ENCODE measurements around the gene PEX14.

The PEX14 gene

DNA sequence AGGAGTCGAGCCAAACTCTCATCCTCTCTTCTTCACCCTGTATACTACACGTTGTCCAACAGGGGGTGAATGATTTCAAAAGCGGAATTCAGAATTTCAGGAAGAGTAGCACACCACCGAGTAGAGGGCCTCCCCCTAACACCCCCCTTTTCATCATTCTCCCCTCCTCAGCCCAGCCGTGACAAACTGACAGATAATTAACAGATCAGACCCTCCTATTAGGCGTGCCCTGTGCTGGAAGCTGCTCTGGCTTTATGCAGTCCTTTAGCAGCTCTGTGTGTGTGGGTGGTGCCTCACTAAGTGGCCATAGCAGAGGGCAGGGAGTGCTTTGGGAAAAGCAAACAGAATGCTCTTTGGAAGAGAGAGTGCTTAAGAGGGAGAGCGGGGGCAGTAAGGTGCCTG is 44.3 kb downstream of the PEX14 start:
- no peak for DNase-seq (ENCODE audit: low spot score)

DNA sequence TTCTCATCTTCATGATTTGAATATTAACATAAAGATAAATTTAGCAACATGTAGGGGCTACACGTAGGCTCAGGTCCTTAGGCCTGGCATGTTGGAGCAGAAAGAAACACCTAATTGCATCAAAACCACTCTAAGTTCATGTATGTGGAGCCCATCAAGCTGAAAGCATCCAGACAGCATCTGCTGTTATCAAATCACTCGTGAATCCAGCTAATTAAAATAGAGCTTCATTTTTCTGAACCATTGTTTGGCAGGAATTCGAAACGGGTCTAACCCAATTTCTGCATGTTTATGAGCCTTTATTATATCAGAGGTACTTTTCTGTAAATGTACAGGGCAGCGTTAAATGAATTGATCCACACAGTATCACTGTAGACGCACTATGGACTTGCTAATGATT is 45.7 kb downstream of the PEX14 start:
- DNase-seq (ENCODE audit: low spot score) = no peak

DNA sequence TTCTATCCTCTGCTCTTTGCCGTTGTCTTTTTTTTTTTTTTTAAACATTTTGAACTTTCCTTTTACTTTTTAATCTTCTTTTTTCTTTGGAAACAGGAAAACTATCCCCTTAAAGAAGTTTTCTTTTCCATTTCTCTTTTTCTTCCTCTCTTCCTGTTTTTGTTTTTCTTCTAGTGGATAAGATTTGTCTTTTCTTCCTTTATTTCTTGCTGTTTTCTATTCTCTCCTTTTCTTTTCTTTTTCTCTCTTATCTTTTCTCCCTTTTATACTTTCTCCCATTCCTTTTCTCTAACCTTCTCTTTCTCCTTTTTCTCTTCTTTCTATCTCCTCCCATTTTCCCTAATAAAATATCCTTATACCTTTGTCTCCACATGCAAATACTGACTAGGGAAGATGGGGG is 46.2 kb downstream of the PEX14 start:
- DNase-seq (ENCODE audit: low spot score) = no peak

GRCh38 chr1:10521537-10522157 is 46.9 kb downstream of the PEX14 start:
- no peak for DNase-seq (ENCODE audit: low spot score)

DNA sequence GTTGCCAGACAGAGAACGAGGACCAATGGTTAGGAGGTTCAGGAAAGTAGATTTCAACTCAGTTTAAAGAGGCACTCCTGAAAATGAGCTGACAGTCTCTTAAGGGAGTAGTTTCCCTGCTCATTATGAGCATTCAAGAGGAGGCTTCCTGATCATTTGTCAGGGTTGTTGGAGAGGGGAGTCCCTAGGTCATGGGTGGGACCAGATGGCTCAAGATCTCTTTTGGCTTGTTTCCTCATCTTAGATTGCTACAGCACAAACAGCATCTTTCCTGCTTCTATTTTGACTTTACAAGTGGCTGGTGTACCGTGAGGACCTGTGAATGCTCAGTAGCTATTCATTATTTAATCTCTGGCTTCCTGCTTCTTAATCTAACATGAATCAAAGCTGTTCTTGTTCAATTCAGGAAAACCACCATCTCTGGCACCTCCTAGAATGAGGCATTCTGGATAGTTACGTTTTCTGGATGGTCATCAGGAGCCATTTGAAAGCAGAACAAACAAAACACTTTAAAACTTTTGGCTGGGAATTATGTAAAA is 47.6 kb downstream of the PEX14 start:
- no peak for DNase-seq (ENCODE audit: low spot score)

DNA sequence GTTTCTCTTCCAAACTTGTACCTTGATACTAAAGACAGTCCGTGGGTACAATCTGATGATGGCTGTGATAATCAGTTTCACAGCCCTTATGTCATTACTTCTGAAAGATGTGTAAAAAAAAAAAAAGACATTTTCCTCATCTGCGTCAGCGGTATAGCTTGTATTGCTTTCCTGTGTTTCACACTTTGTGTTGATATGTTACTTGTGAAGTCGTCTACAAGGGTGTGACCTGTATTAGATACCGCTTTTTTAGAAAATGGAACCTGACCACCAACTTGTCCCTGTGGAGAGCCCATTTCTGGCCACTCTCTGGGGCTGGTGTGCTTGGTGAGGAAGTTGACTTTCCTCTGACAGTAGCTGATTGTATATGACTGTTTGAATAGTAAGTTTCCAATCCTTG is 50.5 kb downstream of the PEX14 start:
- DNase-seq (ENCODE audit: low spot score) = no peak

GRCh38 chr1:10528066-10529014 is 53.6 kb downstream of the PEX14 start:
- no peak for DNase-seq (ENCODE audit: low spot score)

- no peak for DNase-seq (ENCODE audit: low spot score)
These were observed 54.3 kb downstream of the PEX14 start for GRCh38 chr1:10529091-10529490.

DNA sequence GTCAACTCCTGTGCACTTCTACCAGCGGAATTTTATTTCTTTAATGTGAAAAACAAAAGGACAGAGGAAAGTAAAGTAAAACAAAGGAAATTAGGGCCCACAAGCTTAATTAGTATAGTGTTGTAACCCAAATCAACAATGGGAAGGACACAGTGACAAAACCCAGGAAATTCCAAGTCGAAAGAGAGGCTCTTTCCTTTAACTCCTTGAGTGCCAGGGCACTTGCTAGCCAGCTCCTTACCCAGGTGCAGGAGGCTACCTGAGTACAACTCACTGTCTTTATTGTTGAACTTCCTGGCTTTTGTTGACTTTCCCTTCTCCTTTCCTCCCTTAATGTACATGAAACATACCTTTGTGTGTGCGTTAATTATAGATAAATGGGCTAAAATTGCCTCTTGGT is 55.0 kb downstream of the PEX14 start:
- no peak for DNase-seq (ENCODE audit: low spot score)

GRCh38 chr1:10530281-10530740 is 55.6 kb downstream of the PEX14 start:
- peak; percentile 66 for DNase-seq (ENCODE audit: low spot score)

DNA sequence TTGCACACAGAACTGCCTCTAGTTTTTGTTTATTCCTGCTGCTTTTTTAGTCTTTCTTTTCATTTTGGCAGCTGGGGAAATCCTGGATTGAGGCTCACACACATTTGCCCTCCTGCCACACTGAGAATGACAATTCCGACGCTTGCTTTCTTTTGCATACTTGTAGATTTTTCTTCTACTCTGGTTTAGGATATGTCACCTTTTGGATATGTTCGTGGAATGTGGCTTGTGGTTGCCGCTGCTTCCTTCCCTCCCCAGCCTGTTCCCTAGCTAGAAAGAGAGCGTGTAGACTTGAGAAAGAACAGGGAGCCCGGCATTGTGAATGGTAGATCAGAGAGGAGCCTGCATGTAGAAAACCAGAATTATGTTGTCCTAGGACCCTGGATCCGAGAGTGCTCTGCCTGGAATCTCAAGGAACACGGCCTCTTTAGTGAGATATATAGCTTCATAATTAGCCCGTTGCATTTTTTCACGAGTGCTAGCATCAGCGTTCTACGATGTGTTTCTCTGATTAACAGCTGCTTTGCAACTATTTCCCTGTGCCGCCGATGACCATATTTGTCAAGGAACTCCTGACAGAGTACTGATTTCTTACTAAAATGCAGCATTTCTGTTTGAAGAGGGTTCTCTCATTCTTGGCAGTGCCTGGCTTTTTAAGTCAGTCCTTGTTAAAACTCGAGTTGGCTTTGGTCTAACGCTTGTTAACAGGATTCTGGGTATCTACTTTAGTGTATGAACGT is 56.2 kb downstream of the PEX14 start:
- no peak for DNase-seq (ENCODE audit: low spot score)

- DNase-seq (ENCODE audit: low spot score) = no peak
These were observed 57.6 kb downstream of the PEX14 start for GRCh38 chr1:10532362-10532761.

- DNase-seq (ENCODE audit: low spot score) = no peak
These were observed 59.8 kb downstream of the PEX14 start for GRCh38 chr1:10534519-10534918.

DNA sequence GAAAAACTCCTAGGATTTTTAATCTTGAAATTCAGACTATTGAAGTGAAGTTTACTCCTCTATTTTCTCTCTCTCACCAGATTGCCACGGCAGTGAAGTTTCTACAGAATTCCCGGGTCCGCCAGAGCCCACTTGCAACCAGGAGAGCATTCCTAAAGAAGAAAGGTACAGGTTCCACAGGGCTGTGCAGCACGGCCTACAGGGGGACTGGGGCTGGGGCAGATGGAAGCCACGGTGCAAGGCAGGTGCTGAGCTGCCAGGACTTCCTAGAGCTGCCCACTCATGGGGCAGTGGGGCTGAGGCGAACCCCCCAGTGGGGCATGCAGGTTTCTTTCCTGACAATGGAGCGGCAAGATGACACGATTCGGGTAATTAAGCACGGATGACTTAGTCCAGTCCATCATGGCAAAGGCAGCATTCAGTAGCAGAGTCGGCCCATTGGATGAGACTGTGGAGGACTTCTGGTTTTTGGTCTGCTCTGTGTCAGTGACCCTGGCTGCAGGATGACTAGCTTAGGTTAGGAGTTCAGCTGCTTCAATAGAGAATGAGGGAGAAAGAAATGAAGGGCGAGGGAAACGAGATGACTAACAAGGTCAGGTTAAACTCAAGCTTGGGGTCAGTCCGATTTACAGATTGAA is 61.5 kb downstream of the PEX14 start:
- DNase-seq (ENCODE audit: low spot score) = no peak

DNA sequence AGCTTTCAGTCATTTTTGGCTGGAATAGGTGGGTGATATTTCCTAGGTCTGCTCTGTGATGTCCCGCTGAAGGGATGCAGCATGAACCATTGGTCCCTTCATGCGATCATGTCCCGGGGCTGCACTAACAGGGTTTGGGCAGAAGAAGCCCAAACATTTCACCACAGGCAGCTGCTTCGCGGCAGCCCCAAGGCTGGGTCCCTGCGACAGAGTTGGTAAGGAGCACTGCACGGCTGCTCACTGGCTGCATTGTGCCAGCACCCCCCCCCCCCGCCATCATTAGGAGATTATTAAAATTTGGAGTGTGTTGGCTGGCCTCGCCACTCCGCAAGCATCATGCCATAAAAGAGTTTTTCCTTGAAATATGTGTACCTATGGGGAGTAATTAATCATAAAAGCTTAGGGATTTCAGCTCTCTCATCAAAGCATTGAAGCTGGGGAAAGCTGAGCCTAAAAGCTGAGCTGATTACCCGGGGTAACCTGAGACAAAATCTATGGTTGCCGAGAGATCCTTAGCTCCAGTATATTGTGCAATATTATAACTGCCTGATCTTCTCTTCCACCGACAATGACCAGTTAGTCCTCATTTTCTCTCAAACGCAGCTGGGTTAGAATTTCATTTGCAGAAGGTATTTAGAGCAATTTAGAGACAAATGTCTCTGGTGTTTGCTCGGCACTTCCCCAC is 62.5 kb downstream of the PEX14 start:
- peak; percentile 74 for DNase-seq (ENCODE audit: low spot score)

DNA sequence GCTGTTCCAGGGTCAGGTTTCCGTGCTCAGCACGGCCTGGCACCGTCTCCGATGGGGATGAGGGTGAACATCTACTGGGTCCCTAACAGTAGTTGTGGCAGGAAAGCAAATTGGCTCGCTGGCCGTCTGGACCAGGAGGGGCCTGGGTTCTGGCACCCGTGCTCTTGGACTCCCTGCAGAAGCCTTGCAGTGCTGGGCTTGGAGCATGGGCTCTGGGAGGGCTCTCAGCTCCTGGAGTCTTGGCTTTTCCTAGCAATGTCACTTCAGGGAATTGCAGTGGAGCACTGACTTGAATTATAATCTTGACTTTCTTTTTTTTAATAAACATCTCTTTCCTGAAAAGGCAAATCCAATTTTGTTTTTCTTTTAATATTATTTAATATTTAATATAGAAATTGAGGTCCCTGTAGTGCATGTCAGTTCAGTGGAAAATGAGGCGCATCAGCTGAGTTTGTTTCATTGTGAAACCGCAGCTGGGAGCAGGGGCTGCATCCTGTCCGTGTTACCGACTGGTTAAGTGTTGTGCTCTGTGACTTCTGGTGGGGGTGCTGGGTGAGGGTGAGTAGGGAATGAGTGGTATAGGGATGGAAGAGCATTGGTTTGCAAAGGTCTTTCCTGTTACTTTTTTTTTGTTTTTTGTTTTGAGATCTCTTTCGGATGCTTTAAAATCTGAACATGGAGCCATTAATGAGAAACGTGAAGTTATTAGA is 64.1 kb downstream of the PEX14 start:
- no peak for DNase-seq (ENCODE audit: low spot score)

GRCh38 chr1:10539411-10540043 is 64.8 kb downstream of the PEX14 start:
- no peak for DNase-seq (ENCODE audit: low spot score)

GRCh38 chr1:10540277-10541005 is 65.7 kb downstream of the PEX14 start:
- DNase-seq (ENCODE audit: low spot score) = no peak

DNA sequence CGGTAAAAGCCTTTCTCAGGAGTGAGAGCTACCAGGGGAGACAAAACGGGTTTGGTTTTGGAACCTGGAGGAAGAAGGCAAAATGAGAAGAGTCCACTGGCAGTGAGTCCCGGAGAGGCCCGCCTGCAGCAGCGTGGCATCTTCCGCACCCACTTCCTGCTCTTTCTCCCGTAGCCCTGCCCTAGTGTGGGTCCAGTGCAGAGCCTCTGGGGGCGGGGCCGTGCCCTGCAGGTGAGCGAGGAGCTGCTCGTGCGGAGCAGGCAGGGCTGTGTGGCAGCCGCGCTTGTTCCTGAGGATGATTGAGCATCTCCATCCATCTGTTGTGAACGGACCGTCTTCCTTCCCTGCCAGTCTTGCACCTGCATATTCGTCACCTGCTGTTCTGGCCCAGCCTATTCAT is 66.5 kb downstream of the PEX14 start:
- DNase-seq (ENCODE audit: low spot score) = no peak

GRCh38 chr1:10544239-10544638 is 69.5 kb downstream of the PEX14 start:
- DNase-seq (ENCODE audit: low spot score) = no peak

All from HuH-7.5 (cell line).